Heart left ventricle (tissue), 16 donors: ENCODE data around the gene CHN2. TPM values are rescaled to one million over a fixed set of nuclear protein-coding genes. Genes with fewer than 3 reads are reported as not detected.

Source experiments
- ATAC-seq, 4 donors: fragments of 200-7000 bp; cut with Tn5 transposase; one replicate each; pipeline ENCODE4 v1.9.1; 2020 to 2022; ENCODE audit warnings: moderate library complexity in 4 of 4, mild to moderate bottlenecking in 3 of 4, moderate number of reproducible peaks in 1 of 4
- DNase-seq, 5 donors: peaks; one replicate each; pipeline ENCODE4 v3.0.0-alpha.2; 2020
- H3K27ac ChIP-seq, 12 donors: fragments of 200-600 bp; sonication (generic) in 4 of 12; one replicate each; pipeline versions ENCODE4 v1.5.0 to v1.8.0; 2016 to 2022; ENCODE audit warnings: mild to moderate bottlenecking in 2 of 12
- H3K27me3 ChIP-seq, 9 donors: fragments of 200-600 bp; sonication (generic) in 2 of 9; one replicate each; pipeline versions ENCODE4 v1.5.1 to v1.8.0; 2016 to 2022; ENCODE audit warnings: mild to moderate bottlenecking in 3 of 9
- H3K36me3 ChIP-seq, 9 donors: fragments of 200-600 bp; sonication (generic) in 2 of 9; one replicate each; pipeline versions ENCODE4 v1.5.0 to v1.8.0; 2018 to 2022; ENCODE audit warnings: mild to moderate bottlenecking in 2 of 9
- H3K4me1 ChIP-seq, 12 donors: fragments of 200-600 bp; sonication (generic) in 4 of 12; one replicate each; pipeline versions ENCODE4 v1.5.0 to v1.8.0; 2016 to 2022; ENCODE audit warnings: mild to moderate bottlenecking in 3 of 12
- H3K4me3 ChIP-seq, 12 donors: fragments of 200-600 bp; sonication (generic) in 4 of 12; one replicate each; pipeline versions ENCODE4 v1.5.0 to v1.8.0; 2017 to 2022; ENCODE audit warnings: mild to moderate bottlenecking in 9 of 12, moderate library complexity in 4 of 12
- H3K9me3 ChIP-seq, 12 donors: fragments of 200-600 bp; sonication (generic) in 4 of 12; one replicate each; pipeline versions ENCODE4 v1.5.0 to v1.8.0; 2016 to 2022; ENCODE audit warnings: mild to moderate bottlenecking in 1 of 12
- POLR2A ChIP-seq, 2 donors: fragments of 450-650 bp; IDR thresholded peaks; one replicate each; pipeline ENCODE4 v1.6.1; 2017; ENCODE audit warnings: antibody characterized with exemption in 2 of 2, mild to moderate bottlenecking in 2 of 2, moderate library complexity in 2 of 2
- WGBS, 4 donors: extraction: QIAGEN DNeasy Blood & Tissue Kit in 2 of 4; methylation state at CpG; one replicate each; pipeline versions ENCODE4 v1.1.5 to v1.1.7; 2013 to 2018; 5-methylcytosine and 5-hydroxymethylcytosine counted together
- intact Hi-C, 10 donors: fragments of 100-400 bp; cut with DNase I; formaldehyde crosslinking; loops; one replicate each; pipeline versions ENCODE4 v1.11.1 to v1.14.2; 2022
- polyA plus RNA-seq, 2 donors: library from polyadenylated mRNA; stranded (reverse); fragments of 200-250 nt; gene quantifications; one replicate each; pipeline ENCODE4 v1.2.3, GENCODE V29; 2013
- total RNA-seq, 9 donors: library from RNA; depleted of rRNA in 2 of 9; stranded (reverse); fragments of >200 nt in 2 of 9; fragmentation: NEBNext Ultra II Directional in 3 of 9; extraction: Animal tissue kit (Norgen Biotek cat#: 25700) in 3 of 9; gene quantifications; one replicate each; pipeline versions ENCODE4 v1.1.0 to v1.2.4, GENCODE V29; 2016 to 2023
- TF ChIP-seq, protein P1 (sequence below), 12 donors: fragments of 200-600 bp; sonication (generic) in 4 of 12; IDR thresholded peaks; one replicate each; pipeline versions ENCODE4 v1.5.0 to v1.8.0; 2018 to 2022; ENCODE audit warnings: antibody characterized with exemption in 12 of 12, mild to moderate bottlenecking in 5 of 12
- donor health status: ischemic (EF 13 %, LVEDD 7.1; RV severe dilation, severe dysfunction).
- donor health status: healthy with polysubstance abuse.
- donor health status: DM: no; HTN: yes; CAD: no.
- donor health status: DM: no; HTN: no; CAD: no.
- donor health status: ischemic (EF 25% LVEDD 6.9; RV normal size, moderate dysfunction).
- donor health status: ischemic (EF 25% LVEDD 5.7; RV mildly dilated, moderate dysfunction).
- donor health status: healthy.
- donor health status: DM: yes; HTN: yes; CAD: no.
- donor health status: ischemic (EF 35%, LVEDD 5.7; RV mildly dilated, moderate dysfunction).
- donor health status: nonischemic (EF 11% LVEDD 7.7; RV severe dilation, severe dysfunction).
- donor health status: DM: yes; HTN: yes; CAD: no.
- donor health status: PGD.
- donor health status: ischemic (EF 29% LVEDD 5.4; RV normal size, mild dysfunction).
- donor health status: nonischemic (EF 23%, LVEDD 6.1; RV moderate dilation, normal function).

The CHN2 gene
- total and polyA plus RNA-seq, 11 donors = 11.2 to 54.4 (median 33.6) TPM

DNA sequence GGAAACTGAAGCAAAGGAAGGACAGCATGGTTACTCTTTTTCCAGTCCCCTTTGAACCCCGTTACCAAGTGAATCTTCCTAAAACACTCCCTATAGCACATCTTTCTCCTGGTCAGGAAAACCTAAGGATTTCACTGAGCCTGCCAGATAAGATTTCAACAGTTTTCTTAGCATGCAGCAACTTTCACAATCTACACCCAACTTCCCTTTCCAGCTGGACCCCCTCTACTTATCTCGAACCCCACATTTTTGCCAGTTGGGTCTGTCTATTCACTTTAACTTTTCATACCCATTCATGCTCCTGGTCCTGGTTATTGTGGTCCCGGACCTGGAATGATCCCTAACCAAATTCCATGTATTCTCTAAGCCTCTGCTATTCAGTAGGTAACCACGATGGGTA, 33.3 kb upstream of the CHN2 start:
- TF ChIP-seq, protein P1, sequence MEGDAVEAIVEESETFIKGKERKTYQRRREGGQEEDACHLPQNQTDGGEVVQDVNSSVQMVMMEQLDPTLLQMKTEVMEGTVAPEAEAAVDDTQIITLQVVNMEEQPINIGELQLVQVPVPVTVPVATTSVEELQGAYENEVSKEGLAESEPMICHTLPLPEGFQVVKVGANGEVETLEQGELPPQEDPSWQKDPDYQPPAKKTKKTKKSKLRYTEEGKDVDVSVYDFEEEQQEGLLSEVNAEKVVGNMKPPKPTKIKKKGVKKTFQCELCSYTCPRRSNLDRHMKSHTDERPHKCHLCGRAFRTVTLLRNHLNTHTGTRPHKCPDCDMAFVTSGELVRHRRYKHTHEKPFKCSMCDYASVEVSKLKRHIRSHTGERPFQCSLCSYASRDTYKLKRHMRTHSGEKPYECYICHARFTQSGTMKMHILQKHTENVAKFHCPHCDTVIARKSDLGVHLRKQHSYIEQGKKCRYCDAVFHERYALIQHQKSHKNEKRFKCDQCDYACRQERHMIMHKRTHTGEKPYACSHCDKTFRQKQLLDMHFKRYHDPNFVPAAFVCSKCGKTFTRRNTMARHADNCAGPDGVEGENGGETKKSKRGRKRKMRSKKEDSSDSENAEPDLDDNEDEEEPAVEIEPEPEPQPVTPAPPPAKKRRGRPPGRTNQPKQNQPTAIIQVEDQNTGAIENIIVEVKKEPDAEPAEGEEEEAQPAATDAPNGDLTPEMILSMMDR (IDR thresholded peaks at IDR 0.05) = no peak
- TF ChIP-seq POLR2A (IDR thresholded peaks at IDR 0.05) = no peak
- Histone ChIP-seq H3K9me3 (peaks cover 0 to 13% (median 0%) of the 10 kb centered on the region in 12 donors), H3K4me3 (no peak overlapping the region), H3K27ac (no peak overlapping the region), H3K4me1 (peaks cover 0 to 15% (median 8%) of the 10 kb centered on the region in 12 donors), H3K36me3 (no peaks in the 10 kb centered on the region), H3K27me3 (no peaks in the 10 kb centered on the region)
- DNase-seq (no peak), ATAC-seq (no peak)
- intact Hi-C loops = no loop called here
- WGBS, 4 donors = 78 to 85% (median 82%) methylated on average over 4 of the region's 4 CpGs

DNA sequence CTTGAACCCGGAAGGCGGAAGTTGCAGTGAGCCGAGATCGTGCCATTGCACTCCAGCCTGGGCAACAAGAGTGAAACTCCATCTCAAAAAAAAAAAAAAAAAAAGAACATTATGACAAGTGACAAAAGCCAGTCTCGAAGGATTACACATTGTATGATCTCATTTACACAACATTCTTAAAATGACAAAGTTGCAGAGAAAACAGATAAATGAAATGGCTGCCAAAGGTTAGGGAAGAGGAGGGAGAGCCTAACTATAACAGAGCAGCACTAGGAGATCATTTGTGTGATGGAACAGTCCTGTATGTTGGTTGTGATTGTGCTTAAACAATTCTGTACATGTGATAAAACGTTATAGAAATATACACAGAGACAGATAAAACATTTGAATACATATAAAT, 32.0 kb upstream of the CHN2 start:
- H3K4me3 ChIP-seq = no peak overlapping the region
- WGBS, 4 donors = 59 to 69% (median 69%) methylated on average over 6 of the region's 6 CpGs
- no peak for TF ChIP-seq POLR2A (IDR thresholded peaks at IDR 0.05)
- TF ChIP-seq, protein P1 (IDR thresholded peaks at IDR 0.05) = no peak
- H3K36me3 ChIP-seq = no peaks in the 10 kb centered on the region
- H3K27ac ChIP-seq = no peak overlapping the region
- H3K27me3 ChIP-seq = no peaks in the 10 kb centered on the region
- intact Hi-C loops = no loop called here
- H3K4me1 ChIP-seq = peaks cover 0 to 6% (median 0%) of the 10 kb centered on the region in 12 donors
- H3K9me3 ChIP-seq = peaks cover 0 to 13% (median 0%) of the 10 kb centered on the region in 12 donors
- ATAC-seq = peak in 2 of 4 donors; percentile 44 to 45
- DNase-seq = no peak

- intact Hi-C loops = no loop called here
- DNase-seq = no peak
- 75 to 83% (median 77%) methylated on average over 3 of the region's 3 CpGs for WGBS, 4 donors
Observed at GRCh38 chr7:29163854-29164253, 30.7 kb upstream of the CHN2 start.

DNA sequence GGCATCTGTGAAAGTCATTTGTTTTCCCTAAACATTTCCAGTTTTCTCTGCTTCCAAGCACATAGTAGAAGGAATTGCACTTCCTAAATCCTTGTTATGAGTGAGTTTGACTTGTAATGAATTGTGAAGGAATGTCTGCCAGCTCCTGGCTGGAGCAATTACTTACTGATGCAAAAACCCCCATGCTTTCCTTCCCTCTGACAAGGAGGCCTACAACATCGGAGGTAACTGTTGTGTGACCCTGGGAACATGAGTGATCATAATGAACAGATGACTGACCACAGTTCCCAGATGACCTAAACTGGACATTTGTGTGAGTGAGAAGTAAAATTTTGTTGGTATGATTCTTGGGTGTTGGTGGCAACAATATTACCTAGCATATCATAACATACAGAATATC, 26.9 kb upstream of the CHN2 start:
- Histone ChIP-seq H3K9me3 (peaks cover 0 to 13% (median 0%) of the 10 kb centered on the region in 12 donors), H3K27me3 (no peaks in the 10 kb centered on the region), H3K4me3 (no peak overlapping the region), H3K27ac (no peak overlapping the region), H3K4me1 (peaks cover 0 to 4% (median 0%) of the 10 kb centered on the region in 12 donors), H3K36me3 (peaks cover 0 to 5% (median 0%) of the 10 kb centered on the region in 9 donors)
- DNase-seq = no peak
- no peak for ATAC-seq
- intact Hi-C loops = no loop called here
- WGBS, 4 donors = 29 to 65% (median 51%) methylated on average over 1 of the region's 1 CpG
- TF ChIP-seq, protein P1 (IDR thresholded peaks at IDR 0.05) = no peak
- no peak for TF ChIP-seq POLR2A (IDR thresholded peaks at IDR 0.05)

More at GRCh38 chr7:29163854-29164253, 30.7 kb upstream of the CHN2 start:
- no peak for ATAC-seq
- H3K27me3 ChIP-seq = no peaks in the 10 kb centered on the region
- H3K9me3 ChIP-seq = peaks cover 0 to 13% (median 0%) of the 10 kb centered on the region in 12 donors
- no peaks in the 10 kb centered on the region for H3K36me3 ChIP-seq
- H3K4me1 ChIP-seq = peaks cover 0 to 4% (median 0%) of the 10 kb centered on the region in 12 donors
- no peak overlapping the region for H3K4me3 ChIP-seq
- TF ChIP-seq, protein P1 (IDR thresholded peaks at IDR 0.05) = no peak
- no peak for TF ChIP-seq POLR2A (IDR thresholded peaks at IDR 0.05)
- H3K27ac ChIP-seq = no peak overlapping the region
